Subcutaneous abdominal adipose tissue (tissue), 5 donors: ENCODE data around the gene DIP2B.

Experiments
- H3K27ac ChIP-seq: one replicate; pipeline ENCODE4 v1.7.0; 2013; ENCODE audit warnings: low read depth, mild to moderate bottlenecking, inconsistent platforms, low read length, moderate library complexity
- H3K27me3 ChIP-seq, 5 donors: one replicate each; pipeline ENCODE4 v1.7.0; 2013; ENCODE audit warnings: low read length in 5 of 5, inconsistent platforms in 1 of 5; ENCODE audit not compliant: control insufficient read depth in 5 of 5, insufficient read depth in 4 of 5
- H3K36me3 ChIP-seq, 5 donors: one replicate each; pipeline ENCODE4 v1.7.0; 2013; ENCODE audit warnings: low read length in 5 of 5; ENCODE audit not compliant: control insufficient read depth in 5 of 5, insufficient read depth in 5 of 5
- H3K4me1 ChIP-seq, 5 donors: one replicate each; pipeline ENCODE4 v1.7.0; 2013; ENCODE audit warnings: low read length in 5 of 5, mild to moderate bottlenecking in 3 of 5, moderate library complexity in 1 of 5; ENCODE audit not compliant: control insufficient read depth in 5 of 5, insufficient read depth in 5 of 5
- H3K4me3 ChIP-seq, 5 donors: one replicate each; pipeline ENCODE4 v1.7.0; 2013; ENCODE audit warnings: low read length in 5 of 5, low read depth in 1 of 5
- H3K9ac ChIP-seq, 5 donors: one replicate each; pipeline ENCODE4 v1.7.0; 2013; ENCODE audit warnings: low read length in 5 of 5, mild to moderate bottlenecking in 4 of 5, moderate library complexity in 3 of 5
- H3K9me3 ChIP-seq, 5 donors: one replicate each; pipeline ENCODE4 v1.7.0; 2013; ENCODE audit warnings: low read length in 5 of 5; ENCODE audit not compliant: control insufficient read depth in 5 of 5
- donor health status: healthy.
- donor health status: healthy.
- donor health status: healthy.
- donor health status: healthy.
- donor health status: healthy.

The DIP2B gene

DNA sequence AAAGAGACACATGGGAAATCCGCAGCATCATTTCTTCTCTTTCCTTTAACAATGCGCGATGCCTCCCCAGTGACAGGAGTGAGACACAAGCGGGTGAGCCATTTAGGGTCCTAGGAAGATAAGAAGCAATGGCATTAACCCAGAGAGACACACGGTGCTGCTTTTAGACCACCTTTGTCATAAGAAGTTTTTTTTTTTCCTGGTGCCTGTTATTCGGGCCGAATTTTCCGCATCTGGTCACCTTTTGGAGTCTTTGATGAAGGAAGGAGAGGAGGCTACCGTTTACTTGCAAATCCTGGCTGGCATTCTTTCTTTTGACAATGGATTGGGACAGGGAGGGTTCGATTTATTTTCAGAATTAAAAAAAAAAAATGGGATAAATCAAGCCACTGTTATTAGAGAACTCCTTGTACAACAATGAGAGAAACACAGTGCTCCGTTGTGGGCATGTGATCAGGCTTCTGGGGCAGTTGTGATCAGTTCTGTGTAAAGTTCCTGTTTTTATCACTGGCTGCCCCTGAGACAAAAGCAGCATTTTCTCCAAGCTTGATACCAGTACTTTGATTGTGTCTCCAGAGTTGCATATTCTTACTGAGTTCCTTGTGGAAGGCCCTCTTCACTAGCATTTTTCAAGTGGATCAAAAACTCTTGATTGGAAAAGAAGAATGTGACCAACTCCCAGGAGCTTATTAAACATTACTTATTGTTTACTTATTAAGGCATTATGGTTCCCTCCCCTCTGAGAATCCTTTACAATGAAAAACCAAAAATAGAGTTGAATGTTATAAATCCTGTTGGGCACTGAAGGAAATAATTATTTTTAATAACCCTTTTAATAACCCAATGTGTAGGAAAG is 1.1 kb downstream of the DIP2B start:
- Histone ChIP-seq H3K9me3 (no peaks in the 10 kb centered on the region), H3K36me3 (no peaks in the 10 kb centered on the region), H3K4me3 (peak overlapping the region; percentile 85 to 95 (median 88)), H3K27ac (peak overlapping the region; percentile 96), H3K27me3 (no peaks in the 10 kb centered on the region), H3K4me1 (peaks cover 0 to 48% (median 34%) of the 10 kb centered on the region in 5 donors), H3K9ac (peak overlapping the region; percentile 75 to 98 (median 95))

DNA sequence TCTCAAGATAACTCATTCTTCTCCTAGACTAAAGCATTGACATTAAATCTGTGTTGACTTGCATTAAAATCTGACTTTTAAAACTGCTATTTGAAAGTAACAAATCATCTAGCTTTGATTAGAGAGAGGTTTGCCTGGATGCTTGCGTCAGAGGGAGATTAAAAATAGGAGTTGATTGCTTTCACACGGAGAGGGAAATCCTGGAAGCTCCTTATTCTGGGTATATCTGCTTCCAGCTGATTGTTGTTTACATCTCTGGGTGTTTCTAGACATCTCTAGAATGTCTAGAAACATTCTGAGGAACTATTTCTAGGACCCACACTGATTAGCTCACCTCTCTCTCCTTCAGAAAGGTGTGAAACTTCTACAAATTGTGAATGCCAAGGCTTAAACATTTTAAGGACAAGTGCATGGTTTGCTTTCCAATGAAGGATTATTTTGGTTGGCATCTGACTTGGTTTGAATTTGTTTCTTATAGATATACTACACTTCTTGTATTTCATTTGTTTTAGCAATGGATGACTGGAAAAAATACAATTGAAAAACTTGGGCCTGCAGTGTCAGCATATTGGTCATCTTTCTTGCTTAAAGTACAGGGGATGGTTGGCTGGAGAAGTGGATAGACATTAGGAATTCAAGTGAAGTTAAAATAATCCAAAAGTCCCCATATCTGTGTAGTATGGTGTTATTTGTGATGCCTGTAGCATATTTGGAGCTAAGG is 2.1 kb downstream of the DIP2B start:
- Histone ChIP-seq H3K27ac (peak overlapping the region; percentile 96), H3K36me3 (no peaks in the 10 kb centered on the region), H3K27me3 (no peaks in the 10 kb centered on the region), H3K9me3 (no peaks in the 10 kb centered on the region), H3K9ac (peak overlapping the region in 4 of 5 donors; percentile 75 to 98 (median 96)), H3K4me3 (peak overlapping the region in 4 of 5 donors; percentile 86 to 95 (median 88)), H3K4me1 (peaks cover 0 to 48% (median 34%) of the 10 kb centered on the region in 5 donors)

DNA sequence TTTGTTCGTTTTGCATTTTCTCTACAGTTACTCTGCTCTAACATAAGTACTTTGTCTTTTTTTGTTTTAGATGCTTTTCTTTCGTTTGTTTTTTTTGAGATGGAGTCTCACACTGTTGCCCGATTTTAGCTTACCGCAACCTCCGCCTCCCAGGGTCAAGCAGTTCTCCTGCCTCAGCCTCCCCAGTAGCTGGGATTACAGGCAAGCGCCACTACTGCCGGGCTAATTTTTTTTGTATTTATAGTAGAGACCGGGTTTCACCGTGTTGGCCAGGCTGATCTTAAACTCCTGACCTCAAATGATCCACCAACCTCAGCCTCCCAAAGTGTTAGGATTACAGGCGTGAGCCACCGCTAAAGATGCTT is 2.7 kb downstream of the DIP2B start:
- H3K27ac ChIP-seq, result no peak overlapping the region
- peaks cover 0 to 48% (median 34%) of the 10 kb centered on the region in 5 donors for H3K4me1 ChIP-seq
- peak overlapping the region in 1 of 5 donors; percentile 98 for H3K9ac ChIP-seq
- H3K36me3 ChIP-seq, result no peaks in the 10 kb centered on the region
- no peaks in the 10 kb centered on the region for H3K27me3 ChIP-seq
- no peak overlapping the region for H3K4me3 ChIP-seq
- H3K9me3 ChIP-seq, result no peaks in the 10 kb centered on the region

DNA sequence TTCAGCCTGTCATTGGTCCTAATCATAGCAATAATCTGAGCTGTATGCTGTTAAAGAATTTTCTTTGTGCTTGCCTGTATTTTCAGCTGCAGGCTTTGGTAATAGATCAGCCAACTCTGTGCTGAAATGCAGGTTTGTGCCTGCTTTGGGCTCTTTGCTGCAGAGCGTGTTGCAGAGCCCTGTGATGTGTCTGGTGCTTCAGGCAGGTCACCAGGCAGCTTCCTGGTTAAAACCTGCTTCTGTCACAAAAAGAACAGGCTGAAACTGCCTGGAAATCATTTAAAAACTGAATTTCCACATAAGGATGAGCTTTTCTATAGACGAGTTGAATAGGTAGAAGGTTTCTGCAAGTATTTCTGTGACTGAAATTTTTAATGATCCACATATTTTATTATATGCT is 3.1 kb downstream of the DIP2B start:
- Histone ChIP-seq H3K27ac (no peak overlapping the region), H3K27me3 (no peaks in the 10 kb centered on the region), H3K4me1 (peaks cover 0 to 48% (median 34%) of the 10 kb centered on the region in 5 donors), H3K9me3 (no peaks in the 10 kb centered on the region), H3K36me3 (no peaks in the 10 kb centered on the region), H3K4me3 (no peak overlapping the region), H3K9ac (no peak overlapping the region)

DNA sequence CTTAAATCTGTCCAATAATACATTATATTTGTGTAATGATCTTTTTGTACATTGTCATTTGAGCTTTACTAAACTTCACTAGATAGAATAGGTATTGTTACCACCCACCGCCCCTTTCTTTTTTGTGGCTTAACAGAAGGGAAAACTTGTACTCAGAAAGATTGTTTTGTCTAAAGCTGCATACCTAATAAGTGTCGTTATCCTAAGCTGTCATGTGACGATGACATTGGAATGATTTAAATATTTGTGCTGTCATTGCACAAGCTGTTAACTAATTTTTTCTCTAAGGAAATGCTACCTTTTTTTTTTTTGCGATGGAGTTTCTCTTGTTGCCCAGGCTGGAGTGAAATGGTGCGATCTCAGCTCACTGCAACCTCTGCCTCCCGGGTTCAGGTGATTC is 3.6 kb downstream of the DIP2B start:
- H3K27ac ChIP-seq, result no peak overlapping the region
- peaks cover 0 to 48% (median 34%) of the 10 kb centered on the region in 5 donors for H3K4me1 ChIP-seq
- H3K36me3 ChIP-seq, result no peaks in the 10 kb centered on the region
- H3K9me3 ChIP-seq, result no peaks in the 10 kb centered on the region
- no peaks in the 10 kb centered on the region for H3K27me3 ChIP-seq
- H3K9ac ChIP-seq, result no peak overlapping the region
- H3K4me3 ChIP-seq, result no peak overlapping the region

DNA sequence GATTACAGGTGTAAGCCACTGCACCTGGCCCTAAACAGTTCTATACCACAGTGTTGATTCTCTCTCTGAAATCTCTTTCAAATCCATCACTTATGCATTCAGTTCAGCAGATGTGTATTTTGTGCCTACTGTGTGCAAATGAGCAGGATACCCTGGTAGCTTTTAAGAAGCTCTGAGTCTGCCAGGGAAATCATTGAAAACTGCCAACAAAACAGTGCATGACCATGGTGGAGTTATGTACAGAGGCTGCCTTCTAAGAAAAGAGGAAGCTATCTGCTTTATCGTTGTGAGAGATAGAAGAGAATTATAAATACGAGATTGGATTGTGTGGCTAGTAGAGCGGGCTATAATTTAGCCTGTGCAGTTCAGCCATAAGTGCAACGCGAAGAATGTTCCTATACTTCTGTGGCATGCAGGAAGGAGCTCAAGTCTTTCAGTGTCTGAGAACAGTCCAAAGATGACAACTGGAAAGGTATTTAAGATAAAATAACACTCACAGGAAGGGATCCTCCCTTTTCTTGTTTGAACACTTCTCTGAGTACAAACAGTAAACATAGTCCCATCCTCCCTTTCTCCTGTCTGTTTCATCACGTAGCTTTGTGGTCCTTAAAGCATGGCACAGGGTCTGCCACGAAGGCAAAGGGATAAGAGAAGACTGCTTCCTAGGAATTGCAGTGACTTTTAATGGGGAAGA is 4.3 kb downstream of the DIP2B start:
- Histone ChIP-seq H3K9me3 (no peaks in the 10 kb centered on the region), H3K4me1 (peaks cover 0 to 51% (median 35%) of the 10 kb centered on the region in 5 donors), H3K36me3 (no peaks in the 10 kb centered on the region), H3K27ac (no peak overlapping the region), H3K4me3 (no peak overlapping the region), H3K27me3 (no peaks in the 10 kb centered on the region), H3K9ac (no peak overlapping the region)

DNA sequence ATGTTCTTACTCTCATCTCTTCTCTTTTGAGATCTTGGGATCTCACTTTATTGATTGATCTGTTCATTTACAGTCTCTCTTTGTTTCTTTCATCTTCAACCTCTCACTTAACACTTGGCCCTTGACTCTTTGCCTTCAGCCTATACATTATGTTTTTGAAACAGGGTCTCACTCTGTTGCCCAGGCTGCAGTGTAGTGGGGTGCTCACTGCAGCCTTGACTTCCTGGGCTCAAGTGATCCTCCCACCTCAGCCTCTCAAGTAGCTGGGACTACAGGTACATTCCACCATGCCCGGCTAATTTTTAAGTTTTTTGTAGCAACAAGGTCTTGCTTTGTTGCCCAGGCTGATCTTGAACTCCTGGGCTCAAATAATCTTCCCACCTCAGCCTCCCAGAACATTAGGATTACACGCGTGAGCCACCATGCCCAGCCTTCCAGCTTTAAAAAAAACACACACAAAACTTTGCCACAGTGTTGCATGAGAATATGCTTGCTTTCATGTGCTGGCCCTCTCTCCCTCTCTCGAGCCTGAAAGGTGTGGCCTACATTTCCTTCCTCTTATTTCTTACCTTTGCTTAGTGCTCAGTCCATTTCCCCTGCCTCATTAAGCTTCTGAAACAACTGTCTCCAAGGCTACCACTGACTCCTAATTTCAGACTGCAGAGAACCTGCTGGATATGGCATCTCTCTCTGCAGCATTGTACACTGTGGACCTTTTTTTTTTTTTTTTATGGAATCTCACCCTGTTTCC is 9.9 kb downstream of the DIP2B start:
- no peaks in the 10 kb centered on the region for H3K9me3 ChIP-seq
- no peak overlapping the region for H3K9ac ChIP-seq
- no peak overlapping the region for H3K27ac ChIP-seq
- no peaks in the 10 kb centered on the region for H3K27me3 ChIP-seq
- H3K4me1 ChIP-seq, result peaks cover 2 to 30% (median 28%) of the 10 kb centered on the region in 5 donors
- no peaks in the 10 kb centered on the region for H3K36me3 ChIP-seq
- no peak overlapping the region for H3K4me3 ChIP-seq

DNA sequence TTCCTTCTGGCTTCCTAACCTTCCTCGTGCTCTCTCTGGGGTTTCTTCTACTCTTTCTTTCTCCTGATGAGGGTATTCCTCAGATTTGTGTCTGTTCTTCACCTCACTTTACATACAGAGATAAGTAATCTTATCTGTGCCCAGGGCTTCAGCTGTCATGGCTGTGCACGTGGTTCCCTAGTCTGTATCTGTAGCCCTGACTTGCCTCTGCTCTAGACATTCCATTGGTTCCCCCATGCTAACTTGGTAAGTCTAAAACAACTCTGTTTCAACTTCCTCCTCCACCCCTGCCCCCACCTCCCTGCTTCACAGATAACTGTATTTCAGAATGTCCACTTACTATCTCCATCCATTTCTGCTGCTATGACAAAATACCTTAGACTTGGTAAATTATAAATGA is 10.8 kb downstream of the DIP2B start:
- Histone ChIP-seq H3K9ac (no peak overlapping the region), H3K36me3 (no peaks in the 10 kb centered on the region), H3K27ac (no peak overlapping the region), H3K4me3 (no peak overlapping the region), H3K27me3 (no peaks in the 10 kb centered on the region), H3K9me3 (no peaks in the 10 kb centered on the region), H3K4me1 (peaks cover 2 to 35% (median 30%) of the 10 kb centered on the region in 5 donors)

DNA sequence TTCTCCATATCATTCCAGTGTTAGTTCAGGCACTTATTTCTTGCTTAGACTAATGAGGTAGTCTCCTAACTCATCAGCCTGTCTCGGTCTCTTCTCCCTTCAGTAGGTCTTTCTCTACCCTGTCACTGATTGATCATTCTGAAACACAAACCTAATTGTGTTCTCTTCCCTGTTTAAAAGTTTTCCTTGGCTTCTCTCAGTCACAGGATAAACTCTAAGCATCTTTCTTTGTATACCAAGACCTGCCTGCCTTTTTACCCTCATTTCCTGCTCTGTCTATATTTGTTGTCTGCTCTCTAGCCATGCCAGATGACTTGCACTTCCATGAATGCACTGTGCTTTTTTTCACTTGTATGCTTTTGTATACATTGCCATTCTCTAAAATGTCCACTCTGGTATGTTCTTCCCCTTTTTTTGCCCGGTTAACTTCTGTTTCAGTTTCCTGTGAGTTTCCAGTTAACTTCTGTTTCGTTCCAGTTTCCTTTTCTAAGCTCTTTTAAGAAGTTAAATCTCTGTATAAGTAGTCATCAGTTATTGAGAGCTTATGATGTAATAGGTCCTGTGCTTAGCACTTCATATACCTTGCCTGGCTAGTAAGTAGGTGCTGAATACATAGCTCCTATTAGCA is 12.8 kb downstream of the DIP2B start:
- Histone ChIP-seq H3K27ac (no peak overlapping the region), H3K4me3 (no peak overlapping the region), H3K36me3 (no peaks in the 10 kb centered on the region), H3K27me3 (no peaks in the 10 kb centered on the region), H3K9me3 (no peaks in the 10 kb centered on the region), H3K4me1 (peaks cover 2 to 42% (median 32%) of the 10 kb centered on the region in 5 donors), H3K9ac (peak overlapping the region in 1 of 5 donors; percentile 39)
